Stimulated activated CD4-positive, alpha-beta T cell treated with anti-CD3 and anti-CD28 coated beads, TNF-alpha, amount 100 ng/mL, for 1 hour (primary cell): ENCODE measurements around the gene ASCL1.

Experiments used
- DNase-seq, 3 donors: peaks; one replicate each; pipeline ENCODE4 v3.0.0-alpha.2; 2020; ENCODE audit warnings: low read depth in 3 of 3, low spot score in 1 of 3

Gene ASCL1

DNA sequence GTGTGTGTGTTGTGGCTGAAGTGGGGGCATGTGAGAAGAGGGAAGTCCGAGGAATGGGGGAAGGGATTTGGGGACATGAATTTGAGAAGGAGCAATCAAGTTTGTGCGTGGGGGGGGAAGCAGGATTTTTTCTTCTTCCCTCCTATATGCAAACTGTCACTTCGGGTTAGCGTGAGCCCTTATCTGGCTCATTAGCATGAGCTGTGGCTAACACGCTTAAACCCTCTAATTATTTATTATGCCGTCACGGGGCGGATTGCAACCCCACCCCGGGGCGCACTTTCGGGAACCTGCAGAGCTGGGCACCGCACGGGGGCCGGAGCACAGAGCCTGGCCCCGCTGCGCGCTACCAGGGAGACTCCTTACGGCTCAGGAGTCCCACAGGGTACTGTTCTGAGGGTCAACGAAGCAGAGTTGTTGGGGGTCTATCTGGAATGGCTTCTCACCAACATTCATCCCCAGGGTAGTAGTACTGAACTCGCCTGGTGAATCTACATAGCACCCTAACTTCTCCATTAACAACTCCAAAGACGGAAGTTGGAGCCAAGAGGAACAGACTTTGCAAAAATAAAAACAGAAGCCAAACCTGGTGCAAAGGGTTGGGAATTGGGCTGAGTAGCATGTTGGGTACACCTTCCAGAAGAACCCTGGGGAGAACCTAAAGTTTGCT, 6.4 kb upstream of the ASCL1 start:
- no peak for DNase-seq

DNA sequence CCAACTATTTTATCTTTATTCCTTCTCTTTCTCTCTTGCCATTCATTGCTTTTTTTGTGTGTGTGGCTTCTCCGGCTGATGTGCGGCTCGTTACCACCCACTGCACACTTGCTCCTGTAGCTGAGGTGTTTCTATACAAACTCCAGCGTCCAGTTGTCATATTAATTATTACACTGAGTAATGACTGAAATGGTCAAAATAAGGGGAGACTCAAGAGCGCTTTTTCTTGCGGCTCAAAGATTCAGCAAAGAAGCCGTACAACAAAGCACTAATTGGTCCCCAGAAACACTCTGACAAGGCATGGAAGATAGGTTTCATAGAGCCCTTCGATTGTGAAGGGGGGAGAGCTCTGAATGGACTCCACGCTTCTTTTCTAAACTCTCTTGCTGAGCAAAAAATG, 5.6 kb upstream of the ASCL1 start:
- no peak for DNase-seq

- DNase-seq = no peak
Measured at GRCh38 chr12:102953221-102953620, 4.3 kb upstream of the ASCL1 start.

GRCh38 chr12:102954134-102954533, 3.3 kb upstream of the ASCL1 start:
- no peak for DNase-seq

- no peak for DNase-seq
Measured at GRCh38 chr12:102955926-102956737, 1.3 kb upstream of the ASCL1 start.

- DNase-seq = no peak
Measured at GRCh38 chr12:102956738-102957327, 641 bp upstream of the ASCL1 start.

- DNase-seq = no peak
Measured at GRCh38 chr12:102958073-102958829, 777 bp downstream of the ASCL1 start.

GRCh38 chr12:102958830-102959176, 1.3 kb downstream of the ASCL1 start:
- DNase-seq = no peak

- DNase-seq = no peak
Measured at GRCh38 chr12:102959391-102959790, 1.9 kb downstream of the ASCL1 start.

- DNase-seq = no peak
Measured at GRCh38 chr12:102960766-102961465, 3.4 kb downstream of the ASCL1 start.

- DNase-seq = no peak
Measured at GRCh38 chr12:102961466-102961855, 4.0 kb downstream of the ASCL1 start.

DNA sequence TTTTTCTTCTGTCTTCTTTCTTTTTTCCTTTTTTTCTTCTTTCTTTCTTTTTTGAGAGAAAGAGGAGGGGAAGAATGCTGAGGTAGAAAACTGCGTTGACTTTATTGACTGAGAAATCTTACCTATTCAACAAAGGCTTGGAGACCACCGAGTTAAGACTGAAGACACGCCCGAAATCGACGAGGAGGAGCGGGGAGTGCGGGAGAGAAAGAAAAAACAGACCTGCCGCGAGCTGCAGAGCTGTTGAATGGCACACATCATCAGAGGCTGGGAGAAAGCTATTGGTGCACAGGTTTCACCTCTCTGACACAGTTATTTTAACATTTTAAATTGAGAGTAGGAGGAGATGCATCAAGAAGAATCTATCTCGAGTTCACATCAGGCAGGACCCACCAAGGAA, 5.1 kb downstream of the ASCL1 start:
- DNase-seq = no peak

DNA sequence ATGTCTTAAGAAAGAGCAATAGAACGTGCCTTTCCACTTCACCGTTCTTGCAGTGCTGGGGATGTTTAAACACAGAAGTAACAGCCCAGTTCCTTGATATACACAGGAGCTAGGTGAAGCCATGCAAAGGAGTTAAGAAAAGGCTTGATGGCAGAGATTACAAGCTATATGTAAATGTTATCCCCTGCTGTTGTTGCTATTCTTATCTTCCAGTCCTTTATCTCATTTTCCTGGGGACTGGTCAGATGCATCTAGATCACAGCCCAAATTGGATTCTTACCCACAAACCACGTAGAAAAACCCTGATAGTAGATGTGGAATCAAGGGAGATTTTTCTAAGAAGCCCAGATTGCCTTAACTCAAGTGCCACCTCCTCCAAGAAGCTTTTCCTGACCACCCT, 5.5 kb downstream of the ASCL1 start:
- no peak for DNase-seq

GRCh38 chr12:102963796-102964195, 6.3 kb downstream of the ASCL1 start:
- DNase-seq = no peak

- DNase-seq = no peak
Measured at GRCh38 chr12:102964872-102965271, 7.4 kb downstream of the ASCL1 start.

- DNase-seq = no peak
Measured at GRCh38 chr12:102965281-102966155, 8.0 kb downstream of the ASCL1 start.

DNA sequence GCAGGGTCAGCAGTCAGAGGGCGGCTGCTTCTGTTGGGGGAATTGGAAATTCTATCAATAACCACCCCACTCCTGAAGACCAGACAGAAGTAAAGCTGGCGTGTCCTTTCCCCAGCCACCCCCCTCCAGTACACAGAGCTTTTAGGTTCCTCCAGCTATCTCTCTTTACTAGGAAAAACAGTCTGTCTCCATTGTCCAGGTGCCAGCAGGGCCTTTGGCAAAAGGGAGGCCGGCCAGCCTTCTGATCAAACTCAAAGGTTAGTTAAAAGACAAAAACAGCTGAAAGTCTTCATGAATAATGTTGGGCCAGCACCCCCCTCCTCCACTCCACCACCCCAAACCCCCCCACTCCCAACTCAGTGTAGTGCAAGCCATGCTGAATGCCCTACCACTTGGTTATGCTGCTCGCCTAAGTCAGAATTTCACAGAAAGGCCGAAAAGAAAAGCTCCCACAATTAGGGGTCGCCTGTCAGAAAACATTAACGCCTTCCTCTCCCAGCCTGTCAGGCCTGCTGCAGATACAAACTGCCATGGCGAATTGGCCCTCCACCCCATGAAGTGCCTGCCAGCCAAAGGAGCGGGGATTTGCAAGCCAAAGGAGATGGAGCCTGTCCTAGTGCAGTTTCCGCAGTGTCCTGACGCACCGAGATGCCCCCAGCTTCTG, 8.9 kb downstream of the ASCL1 start:
- DNase-seq = no peak

DNA sequence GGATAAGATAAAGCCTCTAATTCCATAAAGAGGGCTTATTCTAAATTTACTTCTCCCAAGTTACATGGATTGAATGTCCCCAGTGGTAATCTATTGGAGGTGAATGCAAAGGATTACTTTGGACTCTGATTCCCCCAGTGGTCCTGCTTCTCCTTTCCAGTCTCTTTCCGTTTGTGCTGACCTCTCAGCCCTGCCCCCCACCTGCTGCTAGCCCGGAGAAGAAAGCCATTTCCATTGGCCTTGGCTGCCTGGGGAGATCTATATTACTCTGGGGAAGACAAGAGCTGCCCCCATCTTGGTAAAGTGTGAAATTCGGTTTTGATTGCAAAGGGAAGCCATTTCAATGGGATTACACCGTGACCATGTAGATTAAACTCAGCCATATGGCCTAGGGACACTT, 13.3 kb downstream of the ASCL1 start:
- no peak for DNase-seq

- DNase-seq = no peak
Measured at GRCh38 chr12:102971227-102971626, 13.8 kb downstream of the ASCL1 start.

- DNase-seq = no peak
Measured at GRCh38 chr12:102973583-102973982, 16.1 kb downstream of the ASCL1 start.
